H9 (cell line): ENCODE measurements around the gene ANXA9. TPM values are rescaled to one million over a fixed set of nuclear protein-coding genes. Genes with fewer than 3 reads are reported as not detected.

Source experiments
- DNase-seq: peaks from one replicate; pipeline ENCODE4 v3.0.0-alpha.2; 2017
- H2AFZ ChIP-seq: one replicate; pipeline ENCODE4 v1.6.1; 2013; ENCODE audit warnings: mild to moderate bottlenecking, low read length, control low read depth, moderate library complexity
- H2AK5ac ChIP-seq: 2 replicates; pipeline ENCODE4 v1.6.1; 2013; ENCODE audit warnings: low read length, control low read depth, mixed read lengths; ENCODE audit not compliant: insufficient read length
- H2BK120ac ChIP-seq: one replicate; pipeline ENCODE4 v1.6.1; 2013; ENCODE audit warnings: low read depth, mild to moderate bottlenecking, low read length, control low read depth, inconsistent platforms; ENCODE audit not compliant: poor library complexity, severe bottlenecking
- H2BK12ac ChIP-seq: 2 replicates; pipeline ENCODE4 v1.6.1; 2013; ENCODE audit warnings: low read length, control low read depth, mixed read lengths, low read depth; ENCODE audit not compliant: insufficient read length
- H2BK15ac ChIP-seq: 2 replicates; pipeline ENCODE4 v1.6.1; 2013; ENCODE audit warnings: low read depth, low read length, control low read depth
- H2BK20ac ChIP-seq: one replicate; pipeline ENCODE4 v1.6.1; 2013; ENCODE audit warnings: low read depth, mild to moderate bottlenecking, low read length, control low read depth, inconsistent platforms; ENCODE audit not compliant: poor library complexity, severe bottlenecking
- H2BK5ac ChIP-seq: 2 replicates; pipeline ENCODE4 v1.6.1; 2013; ENCODE audit warnings: low read length, control low read depth, mixed read lengths; ENCODE audit not compliant: insufficient read length
- H3K14ac ChIP-seq: 2 replicates; pipeline ENCODE4 v1.6.1; 2013; ENCODE audit warnings: low read length, control low read depth; ENCODE audit not compliant: insufficient read depth
- H3K18ac ChIP-seq: 2 replicates; pipeline ENCODE4 v1.6.1; 2013; ENCODE audit warnings: low read depth, mild to moderate bottlenecking, mixed read lengths, low read length, control low read depth; ENCODE audit not compliant: insufficient read length
- H3K23ac ChIP-seq: 2 replicates; pipeline ENCODE4 v1.6.1; 2013; ENCODE audit warnings: low read length, control low read depth, mixed read lengths, low read depth; ENCODE audit not compliant: insufficient read length
- H3K23me2 ChIP-seq: 2 replicates; pipeline ENCODE4 v1.6.1; 2013; ENCODE audit warnings: low read depth, mild to moderate bottlenecking, mixed read lengths, low read length, control low read depth; ENCODE audit not compliant: insufficient read length, poor library complexity, severe bottlenecking
- H3K27ac ChIP-seq: 2 replicates; pipeline ENCODE4 v1.5.1; 2013; ENCODE audit warnings: low read length, control low read depth, mixed read lengths, low read depth; ENCODE audit not compliant: insufficient read length
- H3K27me3 ChIP-seq: 2 replicates; pipeline ENCODE4 v1.6.1; 2013; ENCODE audit warnings: low read length, control low read depth, inconsistent platforms; ENCODE audit not compliant: insufficient read depth
- H3K4ac ChIP-seq: 2 replicates; pipeline ENCODE4 v1.6.1; 2013; ENCODE audit warnings: low read depth, mild to moderate bottlenecking, control low read depth, inconsistent platforms, low read length, moderate library complexity
- H3K4me1 ChIP-seq: 2 replicates; pipeline ENCODE4 v1.6.1; 2013; ENCODE audit warnings: low read length, control low read depth, inconsistent platforms; ENCODE audit not compliant: insufficient read depth
- H3K4me2 ChIP-seq: 2 replicates; pipeline ENCODE4 v1.6.1; 2013; ENCODE audit warnings: low read length, control low read depth, mixed read lengths; ENCODE audit not compliant: insufficient read length, insufficient read depth
- H3K56ac ChIP-seq: 2 replicates; pipeline ENCODE4 v1.6.1; 2013; ENCODE audit warnings: low read depth, mild to moderate bottlenecking, mixed read lengths, low read length, control low read depth; ENCODE audit not compliant: insufficient read length
- H3K79me1 ChIP-seq: 2 replicates; pipeline ENCODE4 v1.6.1; 2013; ENCODE audit warnings: low read depth, mild to moderate bottlenecking, moderate library complexity, low read length, control low read depth, inconsistent platforms; ENCODE audit not compliant: insufficient read depth, poor library complexity, severe bottlenecking
- H3K79me2 ChIP-seq: 2 replicates; pipeline ENCODE4 v1.6.1; 2013; ENCODE audit warnings: low read length, control low read depth, inconsistent platforms; ENCODE audit not compliant: insufficient read depth
- H3K9ac ChIP-seq: 2 replicates; pipeline ENCODE4 v1.6.1; 2013; ENCODE audit warnings: low read length, control low read depth, mixed read lengths; ENCODE audit not compliant: insufficient read length; ENCODE audit errors: extremely low read depth
- H3K9me3 ChIP-seq: one replicate; pipeline ENCODE4 v1.6.1; 2013; ENCODE audit warnings: low read depth, low read length, inconsistent platforms; ENCODE audit not compliant: control insufficient read depth
- H3T11ph ChIP-seq: one replicate; pipeline ENCODE4 v1.6.1; 2013; ENCODE audit warnings: mild to moderate bottlenecking, low read length, control low read depth, inconsistent platforms
- H4K20me1 ChIP-seq: one replicate; pipeline ENCODE4 v1.6.1; 2013; ENCODE audit not compliant: control insufficient read depth, insufficient read length, insufficient read depth
- H4K5ac ChIP-seq: 2 replicates; pipeline ENCODE4 v1.6.1; 2013; ENCODE audit warnings: low read depth, mild to moderate bottlenecking, mixed read lengths, low read length, control low read depth; ENCODE audit not compliant: insufficient read length
- H4K8ac ChIP-seq: replicated peaks from 2 replicates; pipeline ENCODE4 v1.6.1; 2013; ENCODE audit warnings: low read length, control low read depth, mixed read lengths, low read depth; ENCODE audit not compliant: insufficient read length
- H4K91ac ChIP-seq: 2 replicates; pipeline ENCODE4 v1.6.1; 2013; ENCODE audit warnings: low read depth, mild to moderate bottlenecking, moderate library complexity, mixed read lengths, low read length, control low read depth; ENCODE audit not compliant: insufficient read length
- H3K27ac Mint-ChIP-seq, 3 experiments: 2 replicates in 2 of 3; 3 replicates in 1 of 3; pipeline ENCODE4 v1.8.0; 2020 to 2021; ENCODE audit warnings: mixed read lengths in 3 of 3, mild to moderate bottlenecking in 1 of 3, moderate library complexity in 1 of 3
- H3K27me3 Mint-ChIP-seq: 2 replicates; pipeline ENCODE4 v1.8.0; 2021; ENCODE audit warnings: low read depth, mild to moderate bottlenecking, moderate library complexity, mixed read lengths
- H3K36me3 Mint-ChIP-seq, 3 experiments: 2 replicates in 2 of 3; 3 replicates in 1 of 3; pipeline ENCODE4 v1.8.0; 2020 to 2021; ENCODE audit warnings: low read depth in 3 of 3, mixed read lengths in 3 of 3; ENCODE audit not compliant: insufficient read depth in 1 of 3
- H3K4me1 Mint-ChIP-seq, 2 experiments: 2 replicates each; pipeline ENCODE4 v1.8.0; 2020; ENCODE audit warnings: mixed read lengths in 2 of 2
- H3K4me3 Mint-ChIP-seq, 2 experiments: 2 replicates in 1 of 2; 3 replicates in 1 of 2; pipeline ENCODE4 v1.8.0; 2020 to 2021; ENCODE audit warnings: mild to moderate bottlenecking in 2 of 2, mixed read lengths in 2 of 2, moderate library complexity in 1 of 2
- H3K9me3 Mint-ChIP-seq, 2 experiments: 2 replicates in 1 of 2; 3 replicates in 1 of 2; pipeline ENCODE4 v1.8.0; 2020; ENCODE audit warnings: mild to moderate bottlenecking in 2 of 2, mixed read lengths in 2 of 2, moderate library complexity in 1 of 2
- CTCF ChIP-seq: fragments of 200-600 bp; sonication (generic); conservative IDR thresholded peaks from 3 replicates; pipeline ENCODE4 v1.8.0; 2021; ENCODE audit warnings: antibody characterized with exemption, mild to moderate bottlenecking
- WGBS: extraction: QIAGEN DNeasy Blood & Tissue Kit; methylation state at CpG from one replicate; pipeline ENCODE4 v1.1.7; 2013; ENCODE audit warnings: missing lambda C conversion rate, low lambda C conversion rate, mixed read lengths; ENCODE audit not compliant: insufficient read length; ENCODE audit errors: extremely low coverage; 5-methylcytosine and 5-hydroxymethylcytosine counted together
- total RNA-seq: library from RNA; stranded (reverse); gene quantifications from 2 replicates; pipeline ENCODE4 v1.2.1, GENCODE V29; 2021

Gene ANXA9
- total RNA-seq, 1 experiment from 2014 or later: 0.92 TPM

GRCh38 chr1:150968491-150968890 lies 13.6 kb upstream of the ANXA9 start:
- WGBS: no CpG with 5 or more reads among the region's 4 CpGs
- H3K27me3 Mint-ChIP-seq: no peaks in the 10 kb centered on the region; the same call in none of the 2 replicates
- Histone ChIP-seq H3K27ac (no peak overlapping the region), H3K4me2 (no peak overlapping the region), H3K4me1 (peaks cover 6% of the 10 kb centered on the region), H2BK5ac (no peak overlapping the region), H3K23ac (no peak overlapping the region), H4K20me1 (no peaks in the 10 kb centered on the region), H4K8ac (no peak overlapping the region), H3K9ac (no peak overlapping the region), H2BK12ac (no peak overlapping the region), H4K5ac (no peak overlapping the region), H2AFZ (no peak overlapping the region), H3K79me1 (no peaks in the 10 kb centered on the region), H3K27me3 (no peaks in the 10 kb centered on the region), H2BK20ac (no peak overlapping the region), H3K79me2 (peaks cover 27% of the 10 kb centered on the region; the same call in 1 of the 2 replicates), H3K56ac (no peak overlapping the region), H3K23me2 (peaks cover under 1% of the 10 kb centered on the region), H3K18ac (no peak overlapping the region), H3K9me3 (no peaks in the 10 kb centered on the region), H2BK120ac (no peak overlapping the region), H3K4ac (no peak overlapping the region), H3K14ac (no peak overlapping the region), H3T11ph (no peak overlapping the region), H2BK15ac (no peak overlapping the region), H2AK5ac (no peak overlapping the region), H4K91ac (no peak overlapping the region)
- peak overlapping the region in 1 of 3 experiments; percentile 79; a peak in 2 of 7 replicates for H3K27ac Mint-ChIP-seq
- no peak for DNase-seq
- H3K36me3 Mint-ChIP-seq: peaks cover 42 to 60% (median 57%) of the 10 kb centered on the region in 3 experiments
- H3K4me3 Mint-ChIP-seq: no peak overlapping the region
- H3K4me1 Mint-ChIP-seq: peaks cover 41 to 43% of the 10 kb centered on the region in 2 experiments
- TF ChIP-seq CTCF: no peak
- H3K9me3 Mint-ChIP-seq: no peaks in the 10 kb centered on the region
